HepG2 (cell line): Measurements from ENCODE around the gene ZNF514. TPM values are rescaled to one million over a fixed set of nuclear protein-coding genes. Genes with fewer than 3 reads are reported as not detected.

Source experiments
- DPF2 ChIP-seq: sonication (generic); formaldehyde crosslinking; IDR thresholded peaks from 2 replicates; pipeline ENCODE4 v1.4.0; 2020; ENCODE audit warnings: mild to moderate bottlenecking, low read depth, missing genetic modification reagents, borderline replicate concordance
- RBFOX2 ChIP-seq: fragments of 200-400 bp; formaldehyde crosslinking; IDR thresholded peaks from 2 replicates; pipeline ENCODE4 v1.6.1; 2017; ENCODE audit warnings: low read depth, mild to moderate bottlenecking, low read length
- SMC3 ChIP-seq: IDR thresholded peaks from 2 replicates; pipeline ENCODE4 v1.6.1; 2011; ENCODE audit warnings: low read length, improper control_type of control experiment
- SP1 ChIP-seq, 2 experiments: fragments of 450-650 bp in 1 of 2; sonication (generic) in 1 of 2; formaldehyde crosslinking in 1 of 2; IDR thresholded peaks; 2 replicates each; pipeline versions ENCODE4 v1.4.0 to v1.6.1; 2016 to 2020; ENCODE audit warnings: missing genetic modification reagents in 1 of 2
- SYNCRIP ChIP-seq: fragments of 200-400 bp; formaldehyde crosslinking; IDR thresholded peaks from 2 replicates; pipeline ENCODE4 v1.6.1; 2018; ENCODE audit warnings: mild to moderate bottlenecking, low read depth, low read length; ENCODE audit not compliant: insufficient read depth
- ZFP37 ChIP-seq: sonication (generic); formaldehyde crosslinking; IDR thresholded peaks from 2 replicates; pipeline ENCODE4 v1.4.0; 2020; ENCODE audit warnings: missing genetic modification reagents, borderline replicate concordance
- polyA plus RNA-seq, 8 experiments: library from polyadenylated mRNA; depleted of rRNA in 3 of 8; stranded (reverse) in 7 of 8; unstranded in 1 of 8; fragments of >200 nt; fragmentation: Illumina TruSeq in 4 of 8; extraction: Trizol in 4 of 8; gene quantifications; 2 replicates each; pipeline versions ENCODE4 v1.2.1 to v1.2.3, GENCODE V29; 2011 to 2016; ENCODE audit warnings: low read depth in 4 of 8, missing spikeins in 1 of 8, mixed read lengths in 1 of 8; ENCODE audit not compliant: insufficient read depth in 1 of 8
- total RNA-seq, 5 experiments: library from RNA; depleted of rRNA; stranded (reverse); fragments of >200 nt; fragmentation: Illumina TruSeq; extraction: Trizol; gene quantifications; 2 replicates each; pipeline ENCODE4 v1.2.3, GENCODE V29; 2016; ENCODE audit warnings: low read depth in 1 of 5
- TF ChIP-seq, protein P1 (sequence below): sonication (generic); formaldehyde crosslinking; IDR thresholded peaks from 2 replicates; pipeline ENCODE4 v1.4.0; 2020; ENCODE audit warnings: missing genetic modification reagents
- TF ChIP-seq, protein P2 (sequence below): sonication (generic); formaldehyde crosslinking; IDR thresholded peaks from 2 replicates; pipeline ENCODE4 v1.9.0; 2021; ENCODE audit warnings: missing genetic modification reagents, mild to moderate bottlenecking, borderline replicate concordance
- TF ChIP-seq, protein P3 (sequence below): sonication (generic); formaldehyde crosslinking; IDR thresholded peaks from 2 replicates; pipeline ENCODE4 v1.5.1; 2020; ENCODE audit warnings: missing genetic modification reagents, mild to moderate bottlenecking, borderline replicate concordance
- TF ChIP-seq, protein P4 (sequence below): sonication (generic); formaldehyde crosslinking; conservative IDR thresholded peaks from 2 replicates; pipeline ENCODE4 v1.4.0; 2020; ENCODE audit warnings: mild to moderate bottlenecking, missing genetic modification reagents, moderate library complexity
- TF ChIP-seq, protein P5 (sequence below): sonication (generic); formaldehyde crosslinking; conservative IDR thresholded peaks from 2 replicates; pipeline ENCODE4 v1.4.0; 2020; ENCODE audit warnings: missing genetic modification reagents

The ZNF514 gene
- total and polyA plus RNA-seq, 2 of the 13 experiments (the other 11 are each of a cell fraction or from before 2014, with no cell fraction given), result 15.2 to 18.7 TPM

DNA sequence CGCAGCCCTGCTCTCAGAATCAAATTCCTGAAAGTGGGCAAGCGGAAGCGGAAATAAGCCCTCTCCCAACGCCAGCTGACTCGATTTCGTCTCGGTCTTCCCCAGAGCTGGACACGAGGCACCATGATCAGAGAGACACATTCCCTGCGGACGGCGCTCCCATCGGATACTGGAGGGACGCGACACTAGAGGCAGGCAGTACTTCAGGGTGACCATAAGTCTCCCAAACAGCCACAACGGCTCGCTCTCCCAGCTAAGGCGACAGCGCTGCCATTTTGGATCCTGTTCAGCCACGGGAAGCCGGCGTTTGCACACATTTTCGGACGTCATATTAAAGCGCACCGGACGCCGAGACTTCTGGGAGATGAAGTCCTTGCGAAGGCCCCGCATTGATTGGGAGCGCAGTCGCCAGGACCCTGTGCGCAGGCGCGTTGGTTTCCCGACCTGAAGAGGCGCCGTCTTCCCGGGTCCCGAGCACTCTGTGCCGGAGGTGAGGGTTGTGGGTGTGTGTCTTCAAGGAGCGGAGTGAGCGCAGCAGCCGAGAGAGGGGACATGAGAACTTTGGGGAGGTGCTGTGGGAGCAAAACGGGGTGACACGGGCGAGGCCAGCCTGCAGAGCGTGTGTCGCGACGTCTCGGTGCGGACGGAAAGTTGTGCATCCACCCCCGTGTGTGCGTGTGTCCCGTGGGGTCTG is 5.9 kb upstream of the ZNF514 start, which contains the start of gene ZNF2 (continued):
- TF ChIP-seq, protein P1, sequence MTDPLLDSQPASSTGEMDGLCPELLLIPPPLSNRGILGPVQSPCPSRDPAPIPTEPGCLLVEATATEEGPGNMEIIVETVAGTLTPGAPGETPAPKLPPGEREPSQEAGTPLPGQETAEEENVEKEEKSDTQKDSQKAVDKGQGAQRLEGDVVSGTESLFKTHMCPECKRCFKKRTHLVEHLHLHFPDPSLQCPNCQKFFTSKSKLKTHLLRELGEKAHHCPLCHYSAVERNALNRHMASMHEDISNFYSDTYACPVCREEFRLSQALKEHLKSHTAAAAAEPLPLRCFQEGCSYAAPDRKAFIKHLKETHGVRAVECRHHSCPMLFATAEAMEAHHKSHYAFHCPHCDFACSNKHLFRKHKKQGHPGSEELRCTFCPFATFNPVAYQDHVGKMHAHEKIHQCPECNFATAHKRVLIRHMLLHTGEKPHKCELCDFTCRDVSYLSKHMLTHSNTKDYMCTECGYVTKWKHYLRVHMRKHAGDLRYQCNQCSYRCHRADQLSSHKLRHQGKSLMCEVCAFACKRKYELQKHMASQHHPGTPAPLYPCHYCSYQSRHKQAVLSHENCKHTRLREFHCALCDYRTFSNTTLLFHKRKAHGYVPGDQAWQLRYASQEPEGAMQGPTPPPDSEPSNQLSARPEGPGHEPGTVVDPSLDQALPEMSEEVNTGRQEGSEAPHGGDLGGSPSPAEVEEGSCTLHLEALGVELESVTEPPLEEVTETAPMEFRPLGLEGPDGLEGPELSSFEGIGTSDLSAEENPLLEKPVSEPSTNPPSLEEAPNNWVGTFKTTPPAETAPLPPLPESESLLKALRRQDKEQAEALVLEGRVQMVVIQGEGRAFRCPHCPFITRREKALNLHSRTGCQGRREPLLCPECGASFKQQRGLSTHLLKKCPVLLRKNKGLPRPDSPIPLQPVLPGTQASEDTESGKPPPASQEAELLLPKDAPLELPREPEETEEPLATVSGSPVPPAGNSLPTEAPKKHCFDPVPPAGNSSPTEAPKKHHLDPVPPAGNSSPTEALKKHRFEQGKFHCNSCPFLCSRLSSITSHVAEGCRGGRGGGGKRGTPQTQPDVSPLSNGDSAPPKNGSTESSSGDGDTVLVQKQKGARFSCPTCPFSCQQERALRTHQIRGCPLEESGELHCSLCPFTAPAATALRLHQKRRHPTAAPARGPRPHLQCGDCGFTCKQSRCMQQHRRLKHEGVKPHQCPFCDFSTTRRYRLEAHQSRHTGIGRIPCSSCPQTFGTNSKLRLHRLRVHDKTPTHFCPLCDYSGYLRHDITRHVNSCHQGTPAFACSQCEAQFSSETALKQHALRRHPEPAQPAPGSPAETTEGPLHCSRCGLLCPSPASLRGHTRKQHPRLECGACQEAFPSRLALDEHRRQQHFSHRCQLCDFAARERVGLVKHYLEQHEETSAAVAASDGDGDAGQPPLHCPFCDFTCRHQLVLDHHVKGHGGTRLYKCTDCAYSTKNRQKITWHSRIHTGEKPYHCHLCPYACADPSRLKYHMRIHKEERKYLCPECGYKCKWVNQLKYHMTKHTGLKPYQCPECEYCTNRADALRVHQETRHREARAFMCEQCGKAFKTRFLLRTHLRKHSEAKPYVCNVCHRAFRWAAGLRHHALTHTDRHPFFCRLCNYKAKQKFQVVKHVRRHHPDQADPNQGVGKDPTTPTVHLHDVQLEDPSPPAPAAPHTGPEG (CRISPR knock-in tag), result no peak
- TF ChIP-seq SYNCRIP (no peak), RBFOX2 (peak; percentile 88), ZFP37 (CRISPR knock-in tag) (peak; percentile 91; the same call in 1 of the 2 replicates), SMC3 (no peak; the same call in 1 of the 2 replicates), DPF2 (CRISPR knock-in tag) (no peak), SP1 (IDR thresholded peaks at IDR 0.05) (no peak), SP1 (CRISPR knock-in tag; IDR thresholded peaks at IDR 0.05) (peak; percentile 62; the same call in 1 of the 2 replicates)
- TF ChIP-seq, protein P2, sequence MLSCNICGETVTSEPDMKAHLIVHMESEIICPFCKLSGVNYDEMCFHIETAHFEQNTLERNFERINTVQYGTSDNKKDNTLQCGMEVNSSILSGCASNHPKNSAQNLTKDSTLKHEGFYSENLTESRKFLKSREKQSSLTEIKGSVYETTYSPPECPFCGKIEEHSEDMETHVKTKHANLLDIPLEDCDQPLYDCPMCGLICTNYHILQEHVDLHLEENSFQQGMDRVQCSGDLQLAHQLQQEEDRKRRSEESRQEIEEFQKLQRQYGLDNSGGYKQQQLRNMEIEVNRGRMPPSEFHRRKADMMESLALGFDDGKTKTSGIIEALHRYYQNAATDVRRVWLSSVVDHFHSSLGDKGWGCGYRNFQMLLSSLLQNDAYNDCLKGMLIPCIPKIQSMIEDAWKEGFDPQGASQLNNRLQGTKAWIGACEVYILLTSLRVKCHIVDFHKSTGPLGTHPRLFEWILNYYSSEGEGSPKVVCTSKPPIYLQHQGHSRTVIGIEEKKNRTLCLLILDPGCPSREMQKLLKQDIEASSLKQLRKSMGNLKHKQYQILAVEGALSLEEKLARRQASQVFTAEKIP (CRISPR knock-in tag), result no peak
- TF ChIP-seq, protein P3, sequence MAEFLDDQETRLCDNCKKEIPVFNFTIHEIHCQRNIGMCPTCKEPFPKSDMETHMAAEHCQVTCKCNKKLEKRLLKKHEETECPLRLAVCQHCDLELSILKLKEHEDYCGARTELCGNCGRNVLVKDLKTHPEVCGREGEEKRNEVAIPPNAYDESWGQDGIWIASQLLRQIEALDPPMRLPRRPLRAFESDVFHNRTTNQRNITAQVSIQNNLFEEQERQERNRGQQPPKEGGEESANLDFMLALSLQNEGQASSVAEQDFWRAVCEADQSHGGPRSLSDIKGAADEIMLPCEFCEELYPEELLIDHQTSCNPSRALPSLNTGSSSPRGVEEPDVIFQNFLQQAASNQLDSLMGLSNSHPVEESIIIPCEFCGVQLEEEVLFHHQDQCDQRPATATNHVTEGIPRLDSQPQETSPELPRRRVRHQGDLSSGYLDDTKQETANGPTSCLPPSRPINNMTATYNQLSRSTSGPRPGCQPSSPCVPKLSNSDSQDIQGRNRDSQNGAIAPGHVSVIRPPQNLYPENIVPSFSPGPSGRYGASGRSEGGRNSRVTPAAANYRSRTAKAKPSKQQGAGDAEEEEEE (CRISPR knock-in tag), result peak; percentile 96; the same call in 1 of the 2 replicates
- TF ChIP-seq, protein P4, sequence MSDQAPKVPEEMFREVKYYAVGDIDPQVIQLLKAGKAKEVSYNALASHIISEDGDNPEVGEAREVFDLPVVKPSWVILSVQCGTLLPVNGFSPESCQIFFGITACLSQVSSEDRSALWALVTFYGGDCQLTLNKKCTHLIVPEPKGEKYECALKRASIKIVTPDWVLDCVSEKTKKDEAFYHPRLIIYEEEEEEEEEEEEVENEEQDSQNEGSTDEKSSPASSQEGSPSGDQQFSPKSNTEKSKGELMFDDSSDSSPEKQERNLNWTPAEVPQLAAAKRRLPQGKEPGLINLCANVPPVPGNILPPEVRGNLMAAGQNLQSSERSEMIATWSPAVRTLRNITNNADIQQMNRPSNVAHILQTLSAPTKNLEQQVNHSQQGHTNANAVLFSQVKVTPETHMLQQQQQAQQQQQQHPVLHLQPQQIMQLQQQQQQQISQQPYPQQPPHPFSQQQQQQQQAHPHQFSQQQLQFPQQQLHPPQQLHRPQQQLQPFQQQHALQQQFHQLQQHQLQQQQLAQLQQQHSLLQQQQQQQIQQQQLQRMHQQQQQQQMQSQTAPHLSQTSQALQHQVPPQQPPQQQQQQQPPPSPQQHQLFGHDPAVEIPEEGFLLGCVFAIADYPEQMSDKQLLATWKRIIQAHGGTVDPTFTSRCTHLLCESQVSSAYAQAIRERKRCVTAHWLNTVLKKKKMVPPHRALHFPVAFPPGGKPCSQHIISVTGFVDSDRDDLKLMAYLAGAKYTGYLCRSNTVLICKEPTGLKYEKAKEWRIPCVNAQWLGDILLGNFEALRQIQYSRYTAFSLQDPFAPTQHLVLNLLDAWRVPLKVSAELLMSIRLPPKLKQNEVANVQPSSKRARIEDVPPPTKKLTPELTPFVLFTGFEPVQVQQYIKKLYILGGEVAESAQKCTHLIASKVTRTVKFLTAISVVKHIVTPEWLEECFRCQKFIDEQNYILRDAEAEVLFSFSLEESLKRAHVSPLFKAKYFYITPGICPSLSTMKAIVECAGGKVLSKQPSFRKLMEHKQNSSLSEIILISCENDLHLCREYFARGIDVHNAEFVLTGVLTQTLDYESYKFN (CRISPR knock-in tag), result peak; percentile 47
- TF ChIP-seq, protein P5, sequence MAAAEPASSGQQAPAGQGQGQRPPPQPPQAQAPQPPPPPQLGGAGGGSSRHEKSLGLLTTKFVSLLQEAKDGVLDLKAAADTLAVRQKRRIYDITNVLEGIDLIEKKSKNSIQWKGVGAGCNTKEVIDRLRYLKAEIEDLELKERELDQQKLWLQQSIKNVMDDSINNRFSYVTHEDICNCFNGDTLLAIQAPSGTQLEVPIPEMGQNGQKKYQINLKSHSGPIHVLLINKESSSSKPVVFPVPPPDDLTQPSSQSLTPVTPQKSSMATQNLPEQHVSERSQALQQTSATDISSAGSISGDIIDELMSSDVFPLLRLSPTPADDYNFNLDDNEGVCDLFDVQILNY, result no peak; the same call in 1 of the 2 replicates
